SK-N-SH (cell line): ENCODE results near the gene DDI1. TPM values are rescaled to one million over a fixed set of nuclear protein-coding genes. Genes with fewer than 3 reads are reported as not detected.

ENCODE experiments used
- CTCF ChIA-PET: fragments of 300-600, 350-600 bp; formaldehyde crosslinking; extraction: SDS; loops from one replicate; lab custom pipeline; 2021; lab: Yijun Ruan, JAX
- POLR2A ChIA-PET: fragments of 350-600 bp; sonication (Branson Sonifier 250); formaldehyde crosslinking; extraction: SDS; loops from one replicate; lab custom pipeline; 2020; ENCODE audit warnings: antibody characterized with exemption, inconsistent platforms; lab: Yijun Ruan, JAX
- DNase-seq: peaks from one replicate; pipeline ENCODE4 v3.0.0; 2012
- H2AFZ ChIP-seq: fragments of 200-600 bp; sonication (generic); 2 replicates; pipeline ENCODE4 v1.8.1; 2016; ENCODE audit warnings: antibody characterized with exemption, mild to moderate bottlenecking, low read depth
- H3F3A ChIP-seq: fragments of 200-600 bp; sonication (generic); replicated peaks from 2 replicates; pipeline ENCODE3; 2016; ENCODE audit warnings: antibody characterized with exemption, mild to moderate bottlenecking; ENCODE audit not compliant: insufficient read depth
- H3K27ac ChIP-seq, 2 experiments: fragments of 200-500 bp in 1 of 2; fragments of 200-600 bp in 1 of 2; sonication (Bioruptor generic) in 1 of 2; sonication (generic), shearing (Covaris generic) in 1 of 2; 2 replicates each; pipeline versions ENCODE4 v1.5.1 to v1.6.1; 2014 to 2016; ENCODE audit warnings: low read depth in 2 of 2, inconsistent platforms in 1 of 2, low read length in 1 of 2, mild to moderate bottlenecking in 1 of 2, mixed read lengths in 1 of 2
- H3K27me3 ChIP-seq: fragments of 200-600 bp; sonication (generic), shearing (Covaris generic); 2 replicates; pipeline ENCODE4 v1.6.1; 2016; ENCODE audit warnings: mixed run types; ENCODE audit not compliant: insufficient read depth
- H3K36me3 ChIP-seq, 2 experiments: fragments of 200-500 bp in 1 of 2; fragments of 200-600 bp in 1 of 2; sonication (Bioruptor generic) in 1 of 2; sonication (generic) in 1 of 2; replicated peaks in 1 of 2; 2 replicates each; pipeline versions ENCODE3 to v1.5.1; 2014 to 2016; ENCODE audit warnings: low read length in 1 of 2, mild to moderate bottlenecking in 1 of 2; ENCODE audit not compliant: insufficient read depth in 2 of 2, control insufficient read depth in 1 of 2
- H3K4me1 ChIP-seq, 2 experiments: fragments of 200-500 bp in 1 of 2; fragments of 200-600 bp in 1 of 2; sonication (Bioruptor generic) in 1 of 2; sonication (generic), shearing (Covaris generic) in 1 of 2; 2 replicates each; pipeline versions ENCODE4 v1.5.1 to v1.6.1; 2014 to 2016; ENCODE audit warnings: low read depth in 1 of 2, low read length in 1 of 2, mixed run types in 1 of 2; ENCODE audit not compliant: insufficient read depth in 2 of 2, control insufficient read depth in 1 of 2
- H3K4me2 ChIP-seq: fragments of 200-600 bp; sonication (generic), shearing (Covaris generic); 2 replicates; pipeline ENCODE4 v1.6.1; 2017; ENCODE audit warnings: mixed run types
- H3K4me3 ChIP-seq, 2 experiments: fragments of 200-500 bp in 1 of 2; fragments of 200-600 bp in 1 of 2; sonication (Bioruptor generic) in 1 of 2; sonication (generic), shearing (Covaris generic) in 1 of 2; 2 replicates each; pipeline versions ENCODE4 v1.5.1 to v1.8.1; 2014 to 2016; ENCODE audit warnings: low read depth in 2 of 2, inconsistent platforms in 1 of 2, low read length in 1 of 2, mild to moderate bottlenecking in 1 of 2, mixed read lengths in 1 of 2, moderate library complexity in 1 of 2
- H3K79me2 ChIP-seq: fragments of 200-600 bp; sonication (generic); 2 replicates; pipeline ENCODE4 v1.8.1; 2017; ENCODE audit warnings: mild to moderate bottlenecking; ENCODE audit not compliant: insufficient read depth
- H3K9ac ChIP-seq: fragments of 200-600 bp; sonication (generic); 2 replicates; pipeline ENCODE4 v1.6.1; 2017; ENCODE audit warnings: mixed run types
- H3K9me2 ChIP-seq: fragments of 200-600 bp; sonication (generic); 2 replicates; pipeline ENCODE4 v1.6.1; 2017; ENCODE audit warnings: mixed run types
- H3K9me3 ChIP-seq: fragments of 200-600 bp; sonication (generic); 2 replicates; pipeline ENCODE4 v1.6.1; 2017; ENCODE audit warnings: mixed run types, mild to moderate bottlenecking, moderate library complexity
- H4K20me1 ChIP-seq: fragments of 200-600 bp; sonication (generic); 2 replicates; pipeline ENCODE4 v1.6.1; 2017; ENCODE audit warnings: mild to moderate bottlenecking, mixed run types; ENCODE audit not compliant: insufficient read depth
- CHD2 ChIP-seq: fragments of 150-350 bp; IDR thresholded peaks from 2 replicates; pipeline ENCODE4 v1.6.1; 2018; ENCODE audit warnings: low read length; ENCODE audit not compliant: partially characterized antibody
- ELF1 ChIP-seq: IDR thresholded peaks from 2 replicates; pipeline ENCODE4 v1.4.0; 2012
- FOSL2 ChIP-seq: IDR thresholded peaks from 2 replicates; pipeline ENCODE4 v1.4.0; 2012; ENCODE audit warnings: low read depth, mild to moderate bottlenecking, moderate library complexity, borderline replicate concordance
- FOXJ3 ChIP-seq: sonication (generic); formaldehyde crosslinking; IDR thresholded peaks from 2 replicates; pipeline ENCODE4 v1.5.1; 2020; ENCODE audit warnings: mild to moderate bottlenecking, missing genetic modification reagents
- FOXM1 ChIP-seq: IDR thresholded peaks from 2 replicates; pipeline ENCODE4 v1.4.0; 2012; ENCODE audit warnings: low read depth, mild to moderate bottlenecking
- GABPA ChIP-seq: IDR thresholded peaks from 2 replicates; pipeline ENCODE4 v1.4.0; 2012; ENCODE audit warnings: low read depth, mild to moderate bottlenecking
- IRF3 ChIP-seq: fragments of 150-350 bp; IDR thresholded peaks from 2 replicates; pipeline ENCODE4 v1.6.1; 2016; ENCODE audit warnings: mild to moderate bottlenecking, low read depth, low read length
- PBX3 ChIP-seq: IDR thresholded peaks from 2 replicates; pipeline ENCODE4; 2012
- POLR2AphosphoS5 ChIP-seq: IDR thresholded peaks from 2 replicates; pipeline ENCODE4 v1.6.1; 2012; ENCODE audit warnings: low read depth, low read length
- REST ChIP-seq: IDR thresholded peaks from 2 replicates; pipeline ENCODE4 v1.6.1; 2012; ENCODE audit warnings: mild to moderate bottlenecking, low read depth, low read length, moderate library complexity
- RXRA ChIP-seq: IDR thresholded peaks from 2 replicates; pipeline ENCODE4 v1.4.0; 2012; ENCODE audit warnings: low read depth, mild to moderate bottlenecking, borderline replicate concordance
- SIN3A ChIP-seq: IDR thresholded peaks from 2 replicates; pipeline ENCODE4 v1.6.1; 2012; ENCODE audit warnings: low read depth, mild to moderate bottlenecking, low read length, moderate library complexity, borderline replicate concordance
- SMC3 ChIP-seq: IDR thresholded peaks from 2 replicates; pipeline ENCODE4 v1.6.1; 2012; ENCODE audit warnings: low read depth, low read length, improper control_type of control experiment
- TCF12 ChIP-seq: IDR thresholded peaks from 2 replicates; pipeline ENCODE4 v1.4.0; 2012
- TEAD4 ChIP-seq: IDR thresholded peaks from 2 replicates; pipeline ENCODE4 v1.4.0; 2012; ENCODE audit warnings: mild to moderate bottlenecking, borderline replicate concordance; ENCODE audit not compliant: insufficient read depth
- USF1 ChIP-seq: IDR thresholded peaks from 2 replicates; pipeline ENCODE4 v1.4.0; 2012; ENCODE audit warnings: low read depth, borderline replicate concordance
- USF2 ChIP-seq: fragments of 150-350 bp; IDR thresholded peaks from 2 replicates; pipeline ENCODE4 v1.6.1; 2017; ENCODE audit warnings: antibody characterized with exemption, low read length, low read depth, borderline replicate concordance
- YY1 ChIP-seq: IDR thresholded peaks from 2 replicates; pipeline ENCODE4 v1.4.0; 2012; ENCODE audit warnings: low read depth, mild to moderate bottlenecking
- WGBS: methylation state at CpG from one replicate; pipeline ENCODE4 v1.1.6; 2017; ENCODE audit warnings: low lambda C conversion rate; 5-methylcytosine and 5-hydroxymethylcytosine counted together
- polyA plus RNA-seq, 3 experiments: library from polyadenylated mRNA; depleted of rRNA; stranded (reverse); fragments of >200 nt; gene quantifications; 2 replicates each; pipeline ENCODE4 v1.2.3, GENCODE V29; 2012

Gene DDI1
- polyA plus RNA-seq, 1 of the 3 experiments (the other 2 are of a cell fraction) = not detected

- no peak for TF ChIP-seq USF2
- no peak for TF ChIP-seq ELF1
- TF ChIP-seq CHD2 = no peak
- no peak for TF ChIP-seq USF1
- TF ChIP-seq RXRA = no peak
- TF ChIP-seq POLR2AphosphoS5 = no peak
- no peak for TF ChIP-seq FOXM1
- TF ChIP-seq PBX3 = no peak
Measured at GRCh38 chr11:104043142-104043541, 6.7 kb downstream of the DDI1 start (continued).

- Histone ChIP-seq H3K79me2 (no peaks in the 10 kb centered on the region), H4K20me1 (no peaks in the 10 kb centered on the region), H2AFZ (no peak overlapping the region), H3K36me3 (no peaks in the 10 kb centered on the region), H3K9me2 (no peaks in the 10 kb centered on the region), H3K9me3 (no peaks in the 10 kb centered on the region), H3F3A (no peaks in the 10 kb centered on the region), H3K9ac (no peak overlapping the region), H3K4me1 (no peaks in the 10 kb centered on the region), H3K4me3 (no peak overlapping the region), H3K27me3 (no peaks in the 10 kb centered on the region), H3K4me2 (no peak overlapping the region), H3K27ac (no peak overlapping the region)
- ChIA-PET POLR2A (no interaction called here), CTCF (no interaction called here)
- DNase-seq = no peak
- WGBS = 80% methylated on average over 6 of the region's 6 CpGs
- TF ChIP-seq ELF1 (no peak), FOSL2 (no peak), FOXJ3 (CRISPR knock-in tag) (no peak), TEAD4 (no peak), REST (no peak), CHD2 (no peak), IRF3 (no peak), SIN3A (no peak), PBX3 (no peak), USF2 (no peak), GABPA (no peak), SMC3 (no peak), TCF12 (no peak), YY1 (no peak)
Measured at GRCh38 chr11:104043678-104044239, 7.3 kb downstream of the DDI1 start.
